GM23338 (cell line): ENCODE data around the gene CCDC146. TPM values are rescaled to one million over a fixed set of nuclear protein-coding genes. Genes with fewer than 3 reads are reported as not detected.

Experiments used
- ATAC-seq: fragments of 200-7000 bp; cut with Tn5 transposase; 3 replicates; pipeline ENCODE4 v1.9.1; 2020
- DNase-seq: peaks from one replicate; pipeline ENCODE4 v3.0.0-alpha.2; 2015; ENCODE audit warnings: low spot score
- H2AFZ ChIP-seq: fragments of 200-600 bp; sonication (generic); 2 replicates; pipeline ENCODE4 v1.8.0; 2016; ENCODE audit warnings: antibody characterized with exemption, mild to moderate bottlenecking, moderate library complexity
- H3F3A ChIP-seq: fragments of 200-600 bp; sonication (generic); replicated peaks from 2 replicates; pipeline ENCODE4 v1.8.0; 2017; ENCODE audit warnings: antibody characterized with exemption, mixed run types, low read depth
- H3K27ac ChIP-seq: fragments of 200-600 bp; sonication (generic); 2 replicates; pipeline ENCODE4 v1.6.1; 2016; ENCODE audit warnings: low read depth
- H3K27me3 ChIP-seq: fragments of 200-600 bp; sonication (generic); 2 replicates; pipeline ENCODE4 v1.8.0; 2016; ENCODE audit warnings: mild to moderate bottlenecking, mixed run types, moderate library complexity; ENCODE audit not compliant: insufficient read depth
- H3K36me3 ChIP-seq: fragments of 200-600 bp; sonication (generic); 2 replicates; pipeline ENCODE4 v1.8.0; 2016; ENCODE audit warnings: mild to moderate bottlenecking; ENCODE audit not compliant: insufficient read depth
- H3K4me1 ChIP-seq: fragments of 200-600 bp; sonication (generic); 2 replicates; pipeline ENCODE4 v1.8.0; 2016; ENCODE audit warnings: mild to moderate bottlenecking, moderate library complexity; ENCODE audit not compliant: insufficient read depth
- H3K4me2 ChIP-seq: fragments of 200-600 bp; sonication (generic); 2 replicates; pipeline ENCODE4 v1.7.1; 2017; ENCODE audit warnings: mixed run types
- H3K4me3 ChIP-seq: fragments of 200-600 bp; sonication (generic); 2 replicates; pipeline ENCODE4 v1.6.1; 2016; ENCODE audit warnings: mixed run types
- H3K79me2 ChIP-seq: fragments of 200-600 bp; sonication (generic); replicated peaks from 2 replicates; pipeline ENCODE4 v1.8.0; 2017; ENCODE audit warnings: mild to moderate bottlenecking; ENCODE audit not compliant: insufficient read depth
- H3K9me2 ChIP-seq: fragments of 200-600 bp; sonication (generic); 2 replicates; pipeline ENCODE4 v1.8.0; 2017; ENCODE audit not compliant: insufficient read depth
- H4K20me1 ChIP-seq: fragments of 200-600 bp; sonication (generic); replicated peaks from 2 replicates; pipeline ENCODE4 v1.8.0; 2017; ENCODE audit warnings: mild to moderate bottlenecking; ENCODE audit not compliant: insufficient read depth
- H3K27ac Mint-ChIP-seq: 2 replicates; pipeline ENCODE4 v1.8.0; 2020; ENCODE audit warnings: inconsistent platforms, mild to moderate bottlenecking, moderate library complexity, mixed read lengths
- H3K27me3 Mint-ChIP-seq: 3 replicates; pipeline ENCODE4 v1.8.0; 2022; ENCODE audit warnings: low read depth, mild to moderate bottlenecking, moderate library complexity, mixed read lengths, inconsistent platforms; ENCODE audit not compliant: insufficient read depth, poor library complexity
- H3K36me3 Mint-ChIP-seq: 3 replicates; pipeline ENCODE4 v1.8.0; 2021; ENCODE audit warnings: low read depth, mild to moderate bottlenecking, inconsistent platforms, moderate library complexity, mixed read lengths
- H3K4me1 Mint-ChIP-seq: 3 replicates; pipeline ENCODE4 v1.8.0; 2020; ENCODE audit warnings: mild to moderate bottlenecking, inconsistent platforms, mixed read lengths
- H3K4me3 Mint-ChIP-seq: 3 replicates; pipeline ENCODE4 v1.8.0; 2021; ENCODE audit warnings: moderate library complexity, mild to moderate bottlenecking, inconsistent platforms, mixed read lengths
- H3K9me3 Mint-ChIP-seq: 3 replicates; pipeline ENCODE4 v1.8.0; 2020; ENCODE audit warnings: moderate library complexity, mild to moderate bottlenecking, inconsistent platforms, mixed read lengths
- CREB1 ChIP-seq: fragments of 250-450 bp; sonication (Bioruptor Pico); IDR thresholded peaks from 2 replicates; pipeline ENCODE4 v1.5.0; 2020; ENCODE audit warnings: low read depth, mild to moderate bottlenecking, moderate library complexity
- CTCF ChIP-seq, 2 experiments: fragments of 200-600 bp in 1 of 2; sonication (generic) in 1 of 2; conservative IDR thresholded peaks; 2 replicates each; pipeline versions ENCODE4 v1.5.1 to v1.6.1; 2016 to 2017; ENCODE audit warnings: antibody characterized with exemption in 2 of 2, low read depth in 2 of 2, mild to moderate bottlenecking in 2 of 2, moderate library complexity in 1 of 2
- JUNB ChIP-seq: IDR thresholded peaks from one replicate; pipeline ENCODE4 v1.6.1; 2016; ENCODE audit warnings: antibody characterized with exemption; ENCODE audit not compliant: unreplicated experiment
- NANOG ChIP-seq: IDR thresholded peaks from 2 replicates; pipeline ENCODE4 v1.6.1; 2016; ENCODE audit warnings: antibody characterized with exemption, borderline replicate concordance
- POLR2AphosphoS5 ChIP-seq: IDR thresholded peaks from 2 replicates; pipeline ENCODE4 v1.6.1; 2016; ENCODE audit warnings: antibody characterized with exemption, low read depth
- REST ChIP-seq: IDR thresholded peaks from one replicate; pipeline ENCODE4 v1.6.1; 2018; ENCODE audit warnings: antibody characterized with exemption; ENCODE audit not compliant: unreplicated experiment
- STAT1 ChIP-seq: IDR thresholded peaks from one replicate; pipeline ENCODE4 v1.6.1; 2016; ENCODE audit warnings: antibody characterized with exemption; ENCODE audit not compliant: unreplicated experiment
- ZNF331 ChIP-seq: fragments of 250-450 bp; sonication (Bioruptor Pico); IDR thresholded peaks from 2 replicates; pipeline ENCODE4 v1.5.0; 2020; ENCODE audit warnings: low read depth, mild to moderate bottlenecking, moderate library complexity
- polyA plus RNA-seq: library from polyadenylated mRNA; unstranded; fragments of >200 nt; fragmentation: Nextera tagmentation; extraction: Ambion mirVana; gene quantifications from 2 replicates; pipeline ENCODE4 v1.2.1, GENCODE V29; 2016
- total RNA-seq: library from RNA; depleted of rRNA; stranded (reverse); fragments of >200 nt; shearing (Covaris generic); gene quantifications from 2 replicates; pipeline ENCODE4 v1.2.3, GENCODE V29; 2014
- TF ChIP-seq, protein P1 (sequence below): fragments of 250-450 bp; sonication (Bioruptor Pico); IDR thresholded peaks from 2 replicates; pipeline ENCODE4 v1.5.0; 2020; ENCODE audit warnings: mild to moderate bottlenecking, moderate library complexity

The CCDC146 gene
- total and polyA plus RNA-seq, 2 experiments from 2014 or later, result 0.35 to 0.74 TPM

DNA sequence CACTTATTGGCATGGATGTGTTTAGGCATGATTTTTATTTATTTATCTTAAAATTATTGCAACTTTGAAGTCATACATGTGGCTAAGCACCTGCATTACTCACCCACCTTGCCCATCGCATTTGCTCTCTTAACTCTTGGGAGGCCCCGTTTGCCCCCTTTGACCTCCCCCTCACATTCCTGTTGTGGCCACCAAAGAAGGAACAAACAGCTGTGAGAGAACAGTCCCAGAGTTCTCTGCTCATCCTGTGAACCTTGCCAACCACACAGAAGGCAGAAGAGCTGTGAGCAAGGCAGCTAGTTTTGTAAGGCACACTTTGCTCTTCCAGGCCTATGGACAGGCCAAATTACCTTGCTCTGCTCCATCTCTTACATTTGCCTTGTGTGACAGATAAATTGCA is 100.8 kb downstream of the CCDC146 start:
- H3K36me3 Mint-ChIP-seq, result peaks cover 15% of the 10 kb centered on the region

DNA sequence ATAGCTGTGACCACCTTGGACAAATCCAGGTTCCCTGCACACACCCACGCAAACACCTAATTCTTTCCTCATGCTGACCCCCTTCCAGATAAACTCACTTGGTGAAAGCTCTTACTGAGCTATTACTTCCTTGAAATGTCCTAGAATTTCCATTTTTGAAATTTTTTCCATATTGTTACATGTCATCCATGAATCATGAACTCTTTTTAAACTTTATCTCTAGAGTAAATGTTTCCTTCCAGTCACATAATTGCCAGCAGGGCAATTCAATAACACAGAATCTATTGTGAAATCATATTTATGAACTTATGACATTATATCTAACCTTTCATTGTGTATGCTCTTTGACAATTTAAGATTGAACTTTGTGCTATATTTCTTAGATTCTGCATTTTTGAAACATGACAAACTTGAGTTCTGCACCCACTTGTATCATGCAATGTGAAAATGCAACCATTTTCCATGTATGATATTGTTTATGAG is 104.0 kb downstream of the CCDC146 start:
- H3K27me3 Mint-ChIP-seq, result peaks cover 3% of the 10 kb centered on the region
- H4K20me1 ChIP-seq, result no peaks in the 10 kb centered on the region
- DNase-seq (no peak), ATAC-seq (no peak)
- H3K36me3 Mint-ChIP-seq, result no peaks in the 10 kb centered on the region
- H3K4me1 Mint-ChIP-seq, result no peaks in the 10 kb centered on the region
- H3K36me3 ChIP-seq, result no peaks in the 10 kb centered on the region
- H3K9me3 Mint-ChIP-seq, result peaks cover 4% of the 10 kb centered on the region; the same call in 2 of the 3 replicates
- H3K4me1 ChIP-seq, result 0 out of 2 replicates have a peak, but pooled peaks cover 3% of the 10 kb centered on the region
- H3K27ac ChIP-seq, result no peak overlapping the region
- H3F3A ChIP-seq, result no peaks in the 10 kb centered on the region
- no peak overlapping the region for H2AFZ ChIP-seq
- H3K4me3 Mint-ChIP-seq, result no peak overlapping the region
- H3K79me2 ChIP-seq, result no peaks in the 10 kb centered on the region
- H3K9me2 ChIP-seq, result peaks cover under 1% of the 10 kb centered on the region; the same call in 1 of the 2 replicates
- no peaks in the 10 kb centered on the region for H3K27me3 ChIP-seq
- no peak overlapping the region for H3K4me3 ChIP-seq
- no peak overlapping the region for H3K4me2 ChIP-seq
- H3K27ac Mint-ChIP-seq, result no peak overlapping the region
- TF ChIP-seq ZNF331 (CRISPR knock-in tag) (no peak), POLR2AphosphoS5 (no peak), JUNB (no peak), STAT1 (no peak), CREB1 (no peak), REST (no peak), CTCF (conservative IDR thresholded peaks at IDR 0.05; ENCODE audit: low read depth in 2 of 2) (no peak)
- TF ChIP-seq, protein P1, sequence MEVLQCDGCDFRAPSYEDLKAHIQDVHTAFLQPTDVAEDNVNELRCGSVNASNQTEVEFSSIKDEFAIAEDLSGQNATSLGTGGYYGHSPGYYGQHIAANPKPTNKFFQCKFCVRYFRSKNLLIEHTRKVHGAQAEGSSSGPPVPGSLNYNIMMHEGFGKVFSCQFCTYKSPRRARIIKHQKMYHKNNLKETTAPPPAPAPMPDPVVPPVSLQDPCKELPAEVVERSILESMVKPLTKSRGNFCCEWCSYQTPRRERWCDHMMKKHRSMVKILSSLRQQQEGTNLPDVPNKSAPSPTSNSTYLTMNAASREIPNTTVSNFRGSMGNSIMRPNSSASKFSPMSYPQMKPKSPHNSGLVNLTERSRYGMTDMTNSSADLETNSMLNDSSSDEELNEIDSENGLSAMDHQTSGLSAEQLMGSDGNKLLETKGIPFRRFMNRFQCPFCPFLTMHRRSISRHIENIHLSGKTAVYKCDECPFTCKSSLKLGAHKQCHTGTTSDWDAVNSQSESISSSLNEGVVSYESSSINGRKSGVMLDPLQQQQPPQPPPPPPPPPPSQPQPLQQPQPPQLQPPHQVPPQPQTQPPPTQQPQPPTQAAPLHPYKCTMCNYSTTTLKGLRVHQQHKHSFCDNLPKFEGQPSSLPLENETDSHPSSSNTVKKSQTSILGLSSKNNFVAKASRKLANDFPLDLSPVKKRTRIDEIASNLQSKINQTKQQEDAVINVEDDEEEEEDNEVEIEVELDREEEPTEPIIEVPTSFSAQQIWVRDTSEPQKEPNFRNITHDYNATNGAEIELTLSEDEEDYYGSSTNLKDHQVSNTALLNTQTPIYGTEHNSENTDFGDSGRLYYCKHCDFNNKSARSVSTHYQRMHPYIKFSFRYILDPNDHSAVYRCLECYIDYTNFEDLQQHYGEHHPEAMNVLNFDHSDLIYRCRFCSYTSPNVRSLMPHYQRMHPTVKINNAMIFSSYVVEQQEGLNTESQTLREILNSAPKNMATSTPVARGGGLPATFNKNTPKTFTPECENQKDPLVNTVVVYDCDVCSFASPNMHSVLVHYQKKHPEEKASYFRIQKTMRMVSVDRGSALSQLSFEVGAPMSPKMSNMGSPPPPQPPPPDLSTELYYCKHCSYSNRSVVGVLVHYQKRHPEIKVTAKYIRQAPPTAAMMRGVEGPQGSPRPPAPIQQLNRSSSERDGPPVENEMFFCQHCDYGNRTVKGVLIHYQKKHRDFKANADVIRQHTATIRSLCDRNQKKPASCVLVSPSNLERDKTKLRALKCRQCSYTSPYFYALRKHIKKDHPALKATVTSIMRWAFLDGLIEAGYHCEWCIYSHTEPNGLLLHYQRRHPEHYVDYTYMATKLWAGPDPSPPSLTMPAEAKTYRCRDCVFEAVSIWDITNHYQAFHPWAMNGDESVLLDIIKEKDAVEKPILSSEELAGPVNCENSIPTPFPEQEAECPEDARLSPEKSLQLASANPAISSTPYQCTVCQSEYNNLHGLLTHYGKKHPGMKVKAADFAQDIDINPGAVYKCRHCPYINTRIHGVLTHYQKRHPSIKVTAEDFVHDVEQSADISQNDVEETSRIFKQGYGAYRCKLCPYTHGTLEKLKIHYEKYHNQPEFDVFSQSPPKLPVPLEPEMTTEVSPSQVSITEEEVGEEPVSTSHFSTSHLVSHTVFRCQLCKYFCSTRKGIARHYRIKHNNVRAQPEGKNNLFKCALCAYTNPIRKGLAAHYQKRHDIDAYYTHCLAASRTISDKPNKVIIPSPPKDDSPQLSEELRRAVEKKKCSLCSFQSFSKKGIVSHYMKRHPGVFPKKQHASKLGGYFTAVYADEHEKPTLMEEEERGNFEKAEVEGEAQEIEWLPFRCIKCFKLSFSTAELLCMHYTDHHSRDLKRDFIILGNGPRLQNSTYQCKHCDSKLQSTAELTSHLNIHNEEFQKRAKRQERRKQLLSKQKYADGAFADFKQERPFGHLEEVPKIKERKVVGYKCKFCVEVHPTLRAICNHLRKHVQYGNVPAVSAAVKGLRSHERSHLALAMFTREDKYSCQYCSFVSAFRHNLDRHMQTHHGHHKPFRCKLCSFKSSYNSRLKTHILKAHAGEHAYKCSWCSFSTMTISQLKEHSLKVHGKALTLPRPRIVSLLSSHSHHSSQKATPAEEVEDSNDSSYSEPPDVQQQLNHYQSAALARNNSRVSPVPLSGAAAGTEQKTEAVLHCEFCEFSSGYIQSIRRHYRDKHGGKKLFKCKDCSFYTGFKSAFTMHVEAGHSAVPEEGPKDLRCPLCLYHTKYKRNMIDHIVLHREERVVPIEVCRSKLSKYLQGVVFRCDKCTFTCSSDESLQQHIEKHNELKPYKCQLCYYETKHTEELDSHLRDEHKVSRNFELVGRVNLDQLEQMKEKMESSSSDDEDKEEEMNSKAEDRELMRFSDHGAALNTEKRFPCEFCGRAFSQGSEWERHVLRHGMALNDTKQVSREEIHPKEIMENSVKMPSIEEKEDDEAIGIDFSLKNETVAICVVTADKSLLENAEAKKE (CRISPR knock-in tag), result no peak

More for the DNA sequence above, 100.8 kb downstream of the CCDC146 start:
- Histone ChIP-seq H3K27me3 (no peaks in the 10 kb centered on the region), H3K4me2 (no peak overlapping the region), H3K4me3 (no peak overlapping the region), H3K9me2 (peaks cover 5% of the 10 kb centered on the region; the same call in 1 of the 2 replicates), H3F3A (no peaks in the 10 kb centered on the region), H3K79me2 (no peaks in the 10 kb centered on the region), H3K36me3 (no peaks in the 10 kb centered on the region; the same call in 1 of the 2 replicates), H3K4me1 (0 out of 2 replicates have a peak, but pooled peaks cover 3% of the 10 kb centered on the region), H4K20me1 (no peaks in the 10 kb centered on the region), H2AFZ (no peak overlapping the region), H3K27ac (no peak overlapping the region)
- TF ChIP-seq ZNF331 (CRISPR knock-in tag), result no peak
- no peak for TF ChIP-seq NANOG
- H3K27ac Mint-ChIP-seq, result no peak overlapping the region
- ATAC-seq (no peak), DNase-seq (no peak)
- no peak overlapping the region for H3K4me3 Mint-ChIP-seq
- H3K9me3 Mint-ChIP-seq, result peaks cover 17% of the 10 kb centered on the region
- no peaks in the 10 kb centered on the region; the same call in 2 of the 3 replicates for H3K4me1 Mint-ChIP-seq
- peaks cover 3% of the 10 kb centered on the region for H3K27me3 Mint-ChIP-seq
